Fibroblast of lung (primary cell): ENCODE measurements around the gene HMGA1.

Source experiments
- CTCF ChIP-seq, 2 donors: IDR thresholded peaks in 1 of 2; conservative IDR thresholded peaks in 1 of 2; 1 replicate in 1 of 2; 2 replicates in 1 of 2; pipeline ENCODE4 v1.5.1; 2011 to 2012; ENCODE audit warnings: low read length in 2 of 2, control low read depth in 1 of 2, inconsistent platforms in 1 of 2, low read depth in 1 of 2, mild to moderate bottlenecking in 1 of 2
- EZH2 ChIP-seq: IDR thresholded peaks from 2 replicates; pipeline ENCODE4 v1.5.1; 2012; ENCODE audit warnings: low read length, control low read depth, mild to moderate bottlenecking; ENCODE audit errors: missing control alignments

GRCh38 chr6:34277763-34278112 lies 41.1 kb downstream of the HMGA1 start:
- TF ChIP-seq CTCF (conservative IDR thresholded peaks at IDR 0.05 in 1 of 2, IDR thresholded peaks at IDR 0.05 in 1 of 2; ENCODE audit: low read depth in 1 of 2, low read length in 2 of 2) (no peak), EZH2 (no peak)
